Esophagus (tissue), 2 donors: ENCODE results near the gene TTC21A. TPM values are rescaled to one million over a fixed set of nuclear protein-coding genes. Genes with fewer than 3 reads are reported as not detected.
"Not testable (repeated sequence)": the region's sequence is repeated elsewhere in the genome, so short reads cannot be mapped to it uniquely, and the experiment has no call there.

Experiments used
- H3K27ac ChIP-seq, 2 donors: one replicate each; pipeline ENCODE4 v1.5.1; 2013; ENCODE audit warnings: low read depth in 2 of 2, mild to moderate bottlenecking in 2 of 2, inconsistent platforms in 1 of 2, low read length in 1 of 2, moderate library complexity in 1 of 2
- H3K27me3 ChIP-seq, 2 donors: one replicate each; pipeline ENCODE4 v1.6.1; 2013; ENCODE audit warnings: low read length in 2 of 2, control low read depth in 1 of 2, mild to moderate bottlenecking in 1 of 2; ENCODE audit not compliant: insufficient read depth in 2 of 2, control insufficient read depth in 1 of 2
- H3K36me3 ChIP-seq, 2 donors: one replicate each; pipeline ENCODE4 v1.6.1; 2013; ENCODE audit warnings: low read length in 1 of 2; ENCODE audit not compliant: control insufficient read depth in 2 of 2, insufficient read depth in 2 of 2
- H3K4me1 ChIP-seq, 2 donors: one replicate each; pipeline ENCODE4 v1.6.1; 2013; ENCODE audit warnings: low read length in 1 of 2; ENCODE audit not compliant: control insufficient read depth in 2 of 2, insufficient read depth in 2 of 2
- H3K4me3 ChIP-seq, 2 donors: one replicate each; pipeline ENCODE4 v1.5.1; 2013; ENCODE audit warnings: low read length in 2 of 2, mild to moderate bottlenecking in 2 of 2, low read depth in 1 of 2, moderate library complexity in 1 of 2
- H3K9me3 ChIP-seq, 2 donors: one replicate each; pipeline ENCODE4 v1.6.1; 2013; ENCODE audit warnings: mild to moderate bottlenecking in 2 of 2, low read depth in 1 of 2, low read length in 1 of 2, moderate library complexity in 1 of 2; ENCODE audit not compliant: control insufficient read depth in 2 of 2, insufficient read depth in 1 of 2
- WGBS, 2 donors: extraction: QIAGEN DNeasy Blood & Tissue Kit; methylation state at CpG; one replicate each; pipeline ENCODE4 v1.1.7; 2013; 5-methylcytosine and 5-hydroxymethylcytosine counted together
- polyA plus RNA-seq, 2 donors: library from polyadenylated mRNA; stranded (reverse); fragments of 200-250 nt; gene quantifications; one replicate each; pipeline ENCODE4 v1.2.3, GENCODE V29; 2013
- donor health status: healthy with polysubstance abuse.
- donor health status: Bipolar disorder and iron deficiency.

Gene TTC21A
- polyA plus RNA-seq, 2 donors = 1.8 to 5.6 TPM

- WGBS, 2 donors = 90 to 92% methylated on average over 5 of the region's 5 CpGs
- Histone ChIP-seq H3K27me3 (no peaks in the 10 kb centered on the region), H3K27ac (no peak overlapping the region), H3K36me3 (no peaks in the 10 kb centered on the region), H3K4me3 (no peak overlapping the region), H3K9me3 (no peaks in the 10 kb centered on the region), H3K4me1 (peaks cover 0 to 2% of the 10 kb centered on the region in 2 donors)
These were observed 60.8 kb downstream of the TTC21A start for GRCh38 chr3:39168156-39168780.

- Histone ChIP-seq H3K9me3 (no peaks in the 10 kb centered on the region), H3K4me3 (no peak overlapping the region), H3K4me1 (peaks cover 0 to 2% of the 10 kb centered on the region in 2 donors), H3K36me3 (no peaks in the 10 kb centered on the region), H3K27ac (no peak overlapping the region), H3K27me3 (no peaks in the 10 kb centered on the region)
- 66 to 76% methylated on average over 1 of the region's 1 CpG for WGBS, 2 donors
These were observed 62.2 kb downstream of the TTC21A start for GRCh38 chr3:39169712-39170111.

GRCh38 chr3:39170461-39170860 is 63.0 kb downstream of the TTC21A start:
- Histone ChIP-seq H3K27ac (no peak overlapping the region), H3K27me3 (no peaks in the 10 kb centered on the region), H3K9me3 (no peaks in the 10 kb centered on the region), H3K4me1 (peaks cover 0 to 2% of the 10 kb centered on the region in 2 donors), H3K36me3 (no peaks in the 10 kb centered on the region), H3K4me3 (no peak overlapping the region)
- WGBS, 2 donors = 93% methylated on average over 4 of the region's 4 CpGs

GRCh38 chr3:39170877-39171276 is 63.4 kb downstream of the TTC21A start:
- not testable (repeated sequence) for H3K9me3 ChIP-seq, H3K4me1 ChIP-seq, H3K27me3 ChIP-seq, H3K4me3 ChIP-seq, H3K27ac ChIP-seq, H3K36me3 ChIP-seq
- 87 to 90% methylated on average over 6 of the region's 6 CpGs for WGBS, 2 donors

- WGBS, 2 donors = 70 to 74% methylated on average over 2 of the region's 2 CpGs
- Histone ChIP-seq H3K4me3 (no peak overlapping the region), H3K4me1 (peaks cover under 1 to 2% of the 10 kb centered on the region in 2 donors), H3K36me3 (no peaks in the 10 kb centered on the region), H3K27ac (no peak overlapping the region), H3K9me3 (no peaks in the 10 kb centered on the region), H3K27me3 (no peaks in the 10 kb centered on the region)
These were observed 64.4 kb downstream of the TTC21A start for GRCh38 chr3:39171860-39172259.

GRCh38 chr3:39173318-39174125 is 66.0 kb downstream of the TTC21A start:
- no peaks in the 10 kb centered on the region for H3K27me3 ChIP-seq
- H3K27ac ChIP-seq = no peak overlapping the region
- H3K4me1 ChIP-seq = peaks cover 0 to 2% of the 10 kb centered on the region in 2 donors
- H3K9me3 ChIP-seq = no peaks in the 10 kb centered on the region
- 60 to 72% methylated on average over 2 of the region's 2 CpGs for WGBS, 2 donors
- H3K4me3 ChIP-seq = no peak overlapping the region
- no peaks in the 10 kb centered on the region for H3K36me3 ChIP-seq

GRCh38 chr3:39176025-39176714 is 68.7 kb downstream of the TTC21A start:
- Histone ChIP-seq H3K27ac (peak overlapping the region; percentile 15 to 92), H3K36me3 (no peaks in the 10 kb centered on the region), H3K4me3 (no peak overlapping the region), H3K9me3 (no peaks in the 10 kb centered on the region), H3K4me1 (peaks cover 0 to 9% of the 10 kb centered on the region in 2 donors), H3K27me3 (no peaks in the 10 kb centered on the region)
- 90 to 94% methylated on average over 6 of the region's 6 CpGs for whole genome bisulfite sequencing, 2 donors

GRCh38 chr3:39177708-39178332 is 70.3 kb downstream of the TTC21A start:
- H3K4me1 ChIP-seq = peaks cover 0 to 9% of the 10 kb centered on the region in 2 donors
- 1% methylated on average over 26 to 29 of the region's 32 CpGs for WGBS, 2 donors

GRCh38 chr3:39178553-39178952 is 71.1 kb downstream of the TTC21A start:
- Histone ChIP-seq H3K36me3 (no peaks in the 10 kb centered on the region), H3K27me3 (no peaks in the 10 kb centered on the region), H3K9me3 (no peaks in the 10 kb centered on the region), H3K27ac (peak overlapping the region; percentile 79 to 92), H3K4me3 (no peak overlapping the region), H3K4me1 (peaks cover 0 to 9% of the 10 kb centered on the region in 2 donors)
- 66% methylated on average over 4 of the region's 4 CpGs for whole genome bisulfite sequencing, 2 donors

More at GRCh38 chr3:39177708-39178332, 70.3 kb downstream of the TTC21A start:
- no peaks in the 10 kb centered on the region for H3K36me3 ChIP-seq
- no peaks in the 10 kb centered on the region for H3K9me3 ChIP-seq
- no peaks in the 10 kb centered on the region for H3K27me3 ChIP-seq
- H3K27ac ChIP-seq = peak overlapping the region; percentile 88 to 92
- H3K4me3 ChIP-seq = peak overlapping the region; percentile 37 to 48
